Jurkat, Clone E6-1 (cell line): ENCODE data around the gene NHSL1.

Experiments used
- DNase-seq: peaks from one replicate; pipeline ENCODE4 v3.0.0-alpha.2; 2011; ENCODE audit warnings: low read depth, low spot score
- H3K4me3 ChIP-seq: 2 replicates; pipeline ENCODE4 v1.5.1; 2011; ENCODE audit warnings: mild to moderate bottlenecking, low read length, control low read depth, moderate library complexity

NHSL1 gene

GRCh38 chr6:138502546-138502945 lies 3.3 kb upstream of the NHSL1 start:
- DNase-seq, result no peak
- H3K4me3 ChIP-seq, result no peak overlapping the region

GRCh38 chr6:138500867-138501446 lies 1.7 kb upstream of the NHSL1 start:
- no peak for DNase-seq
- H3K4me3 ChIP-seq, result no peak overlapping the region

DNA sequence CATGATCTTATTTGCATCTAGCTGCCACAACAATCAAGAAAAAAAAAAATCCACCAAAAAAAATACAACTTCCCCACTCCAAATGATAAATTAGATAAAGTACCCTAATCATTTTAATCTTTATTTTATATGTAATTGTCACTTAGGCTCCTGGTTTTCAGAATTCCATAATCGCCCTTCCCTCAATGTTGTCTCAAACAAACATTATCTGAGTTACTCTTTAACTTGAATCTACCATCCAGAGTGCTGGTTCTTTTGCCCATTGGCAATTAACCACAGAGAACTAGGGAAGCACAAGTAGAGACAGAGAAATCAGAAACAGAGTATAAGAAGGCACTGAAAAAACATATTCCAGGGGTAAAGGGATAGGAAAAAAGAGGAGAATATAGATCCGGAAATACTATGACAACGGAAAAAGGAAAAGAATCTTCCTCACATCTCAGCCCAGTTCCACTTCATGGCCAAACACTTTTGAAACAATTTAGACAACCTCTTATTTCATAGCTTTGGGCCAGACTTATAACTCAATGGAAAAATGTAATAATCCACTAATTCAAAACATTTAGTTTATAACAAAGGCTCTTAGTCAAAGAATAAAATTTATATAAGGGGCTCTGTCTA lies 861 bp upstream of the NHSL1 start:
- no peak for DNase-seq
- no peak overlapping the region for H3K4me3 ChIP-seq

GRCh38 chr6:138498629-138499302 lies 528 bp downstream of the NHSL1 start:
- DNase-seq, result no peak
- H3K4me3 ChIP-seq, result no peak overlapping the region

DNA sequence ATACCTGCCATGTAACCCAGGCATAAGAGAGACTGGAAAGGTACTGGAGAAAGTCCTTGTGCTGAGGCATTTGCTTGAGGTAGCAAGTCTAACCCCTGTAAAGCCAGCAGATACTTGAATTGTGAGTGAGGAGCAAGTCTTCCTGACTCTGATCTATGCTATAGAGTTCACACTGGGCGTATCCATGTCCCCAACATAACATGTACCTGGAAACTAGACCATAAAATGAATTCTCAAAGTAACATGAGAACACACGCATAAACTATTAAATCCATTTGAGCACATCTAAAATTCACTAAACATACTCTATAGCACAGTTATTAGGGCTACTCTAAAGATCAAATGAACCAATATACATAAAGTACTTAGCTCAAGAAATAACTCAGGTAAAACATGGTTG lies 2.0 kb downstream of the NHSL1 start:
- H3K4me3 ChIP-seq, result no peak overlapping the region
- DNase-seq, result no peak

- H3K4me3 ChIP-seq, result no peak overlapping the region
- no peak for DNase-seq
Observed at GRCh38 chr6:138494312-138494711, 5.0 kb downstream of the NHSL1 start.

DNA sequence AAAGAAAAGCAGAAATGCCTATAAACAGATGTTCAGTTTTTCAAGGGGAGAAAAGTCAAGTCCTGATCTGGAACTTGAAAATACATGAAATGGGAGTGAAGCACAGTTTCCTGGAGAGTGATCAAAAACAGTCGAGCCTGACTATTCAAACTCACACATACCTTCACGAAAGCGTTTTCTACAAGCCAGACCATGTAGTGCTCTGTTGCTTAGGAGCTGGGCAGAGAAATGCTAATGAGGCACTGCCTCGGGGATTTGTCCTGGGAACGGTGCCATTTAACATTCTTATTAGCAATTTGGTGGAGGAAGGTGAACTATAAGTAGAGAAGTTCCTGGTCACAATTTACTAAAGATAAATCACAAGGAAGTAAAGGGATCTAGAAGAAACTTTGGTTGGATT lies 5.9 kb downstream of the NHSL1 start:
- no peak for DNase-seq

DNA sequence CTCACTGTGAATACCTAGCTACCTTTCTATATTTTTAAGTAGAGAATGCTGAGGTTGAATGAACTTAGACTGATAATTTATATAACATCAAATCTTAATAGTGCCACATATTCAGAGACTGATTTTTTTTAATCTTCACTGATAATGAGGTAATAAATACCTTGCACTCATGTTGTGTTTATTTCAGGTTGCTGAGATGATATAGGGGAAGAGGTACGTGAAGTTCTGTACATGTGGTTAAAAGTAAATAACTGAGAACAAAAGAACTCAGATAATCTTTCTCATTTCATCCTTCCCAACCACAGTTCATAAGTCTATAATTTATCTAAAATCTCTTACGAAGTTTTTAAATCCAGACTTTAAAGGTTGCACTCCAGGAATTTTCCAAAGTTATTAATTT lies 6.4 kb downstream of the NHSL1 start:
- H3K4me3 ChIP-seq, result no peak overlapping the region
- no peak for DNase-seq

More for the DNA sequence above, 5.9 kb downstream of the NHSL1 start:
- H3K4me3 ChIP-seq, result no peak overlapping the region

DNA sequence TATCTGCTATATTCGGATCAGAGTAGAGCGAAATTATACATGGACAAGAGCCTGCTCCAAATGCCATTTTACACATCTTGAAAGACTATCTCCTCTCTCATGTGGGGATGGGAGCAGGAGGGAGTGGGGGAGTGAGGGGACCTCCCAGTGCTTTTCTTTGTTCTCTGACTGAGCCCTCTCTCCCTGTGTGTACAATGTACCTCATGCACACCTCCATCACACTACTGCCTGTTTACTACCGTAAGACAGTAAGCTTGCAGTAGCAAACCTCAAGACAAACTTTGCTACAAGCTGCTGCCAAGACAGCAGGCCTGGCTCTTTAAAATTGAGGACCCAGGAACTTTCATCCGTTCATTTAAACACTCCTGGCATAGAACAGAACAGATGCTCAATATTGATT lies 7.2 kb downstream of the NHSL1 start:
- no peak for DNase-seq
- no peak overlapping the region for H3K4me3 ChIP-seq

GRCh38 chr6:138491017-138491416 lies 8.3 kb downstream of the NHSL1 start:
- no peak for DNase-seq
- no peak overlapping the region for H3K4me3 ChIP-seq

- no peak for DNase-seq
- H3K4me3 ChIP-seq, result no peak overlapping the region
Observed at GRCh38 chr6:138489846-138490245, 9.4 kb downstream of the NHSL1 start.

- no peak for DNase-seq
- H3K4me3 ChIP-seq, result no peak overlapping the region
Observed at GRCh38 chr6:138487102-138487604, 12.1 kb downstream of the NHSL1 start.

- DNase-seq, result no peak
Observed at GRCh38 chr6:138486249-138487101, 12.8 kb downstream of the NHSL1 start.

DNA sequence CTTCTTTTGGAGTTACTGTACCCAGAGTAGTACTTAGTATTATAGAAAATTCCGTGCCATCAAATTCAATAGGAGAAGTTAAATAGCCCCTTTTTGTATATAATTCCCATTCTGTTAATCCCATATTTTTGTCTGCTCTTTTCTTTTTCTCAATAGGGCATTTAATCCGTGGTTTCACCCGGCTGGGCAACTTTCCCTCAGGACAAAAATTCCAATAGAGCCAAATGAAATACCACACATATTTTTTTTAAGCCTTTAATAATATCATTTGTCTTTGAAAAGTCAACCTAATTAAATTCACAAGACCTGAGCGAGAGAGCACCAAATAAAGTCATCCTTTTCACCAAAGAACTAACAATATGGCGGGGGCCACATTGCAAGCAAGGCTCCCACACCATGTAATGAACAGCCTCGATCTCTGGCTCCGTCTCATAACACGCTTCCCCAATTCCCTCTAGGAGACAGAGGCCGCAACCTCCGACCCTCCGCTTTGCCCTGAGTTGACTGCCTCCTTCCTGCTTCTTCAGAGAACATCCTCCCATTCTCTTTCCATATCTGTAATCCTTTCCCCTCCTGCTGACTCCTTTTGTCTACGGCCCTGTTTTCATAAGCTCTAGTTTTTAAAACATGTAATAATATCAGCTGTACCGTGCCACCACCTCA lies 13.6 kb downstream of the NHSL1 start:
- no peak for DNase-seq
- H3K4me3 ChIP-seq, result no peak overlapping the region

More at GRCh38 chr6:138486249-138487101, 12.8 kb downstream of the NHSL1 start:
- no peak overlapping the region for H3K4me3 ChIP-seq

DNA sequence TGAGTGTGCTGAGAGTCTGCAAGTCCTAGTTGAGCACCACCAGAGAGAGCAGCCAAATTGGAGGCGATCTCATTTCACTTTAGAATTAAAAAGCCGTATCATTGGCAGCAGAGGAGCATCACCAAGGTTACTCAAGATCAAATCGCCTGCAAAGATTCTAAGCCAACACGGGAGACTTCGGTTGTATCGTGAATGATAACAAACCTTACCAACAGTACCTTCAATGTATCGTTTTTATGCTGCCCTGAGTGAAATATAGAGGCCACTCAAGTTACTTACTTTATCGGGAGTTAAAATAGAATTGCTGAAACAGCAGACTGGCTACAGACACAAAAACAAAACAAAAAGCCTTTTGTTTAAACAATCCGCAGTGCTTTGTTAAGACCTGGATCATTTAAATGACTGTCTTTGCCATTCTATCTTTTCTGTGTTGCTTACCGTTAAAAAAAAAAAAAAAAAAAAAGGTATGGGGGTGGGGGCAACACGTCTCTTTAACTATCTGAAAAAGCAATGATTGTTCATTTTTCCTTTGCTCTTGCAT lies 14.2 kb downstream of the NHSL1 start:
- DNase-seq, result no peak
- no peak overlapping the region for H3K4me3 ChIP-seq

DNA sequence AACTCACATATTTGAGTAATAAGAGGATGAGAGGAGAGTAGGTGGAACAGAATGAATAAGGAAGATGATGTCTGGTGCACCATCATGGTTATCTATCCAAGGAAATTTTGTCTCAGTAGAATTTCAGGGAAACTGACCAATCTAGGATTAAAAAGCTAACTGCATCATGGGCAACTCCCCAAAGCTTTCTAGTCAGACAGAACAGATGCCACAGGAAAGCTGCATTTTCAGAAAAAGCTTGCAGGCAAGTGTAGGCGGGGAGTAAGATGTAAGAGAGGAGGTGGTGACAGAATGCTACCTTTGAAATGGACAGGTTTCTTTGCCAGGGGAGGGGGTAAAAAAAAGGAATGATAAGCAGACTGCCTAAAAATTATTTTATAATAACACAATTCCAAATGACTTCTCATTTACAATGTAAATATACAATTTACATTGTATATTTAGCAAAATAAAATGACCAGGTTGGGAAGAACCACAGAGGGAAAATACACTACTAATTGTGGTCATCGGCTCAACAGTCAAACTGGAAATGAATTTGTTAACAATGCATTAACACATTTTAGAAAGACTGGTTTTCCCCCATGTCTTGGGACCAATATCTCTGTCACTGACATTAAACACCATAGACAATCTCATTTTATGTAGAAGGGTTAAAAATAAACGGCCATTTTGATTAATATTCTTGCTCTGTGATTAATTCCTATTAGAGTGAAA lies 15.1 kb downstream of the NHSL1 start:
- DNase-seq, result no peak
- H3K4me3 ChIP-seq, result no peak overlapping the region

DNA sequence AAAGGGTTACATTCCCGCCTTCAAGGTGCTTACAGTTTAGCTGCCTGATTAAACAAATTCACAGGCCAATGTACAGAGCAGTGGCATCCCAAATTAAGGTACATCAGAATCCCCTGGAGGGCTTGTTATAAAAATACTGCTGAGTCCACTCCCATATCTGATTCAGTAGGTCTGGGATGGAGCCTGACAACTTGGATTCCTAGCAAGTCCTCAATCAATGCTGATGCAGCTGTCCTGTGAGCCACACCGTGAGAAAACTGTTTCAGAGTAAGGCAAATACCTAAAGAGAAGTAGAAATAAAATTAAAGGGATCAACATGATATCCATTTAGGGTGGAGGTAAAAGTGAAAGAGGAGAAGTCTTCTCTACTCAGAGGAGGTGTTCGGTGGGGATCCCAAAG lies 16.5 kb downstream of the NHSL1 start:
- no peak overlapping the region for H3K4me3 ChIP-seq
- DNase-seq, result no peak

GRCh38 chr6:138480279-138480949 lies 18.9 kb downstream of the NHSL1 start:
- no peak for DNase-seq
- H3K4me3 ChIP-seq, result no peak overlapping the region
